ENCODE data around the gene ADCY2.

DNA sequence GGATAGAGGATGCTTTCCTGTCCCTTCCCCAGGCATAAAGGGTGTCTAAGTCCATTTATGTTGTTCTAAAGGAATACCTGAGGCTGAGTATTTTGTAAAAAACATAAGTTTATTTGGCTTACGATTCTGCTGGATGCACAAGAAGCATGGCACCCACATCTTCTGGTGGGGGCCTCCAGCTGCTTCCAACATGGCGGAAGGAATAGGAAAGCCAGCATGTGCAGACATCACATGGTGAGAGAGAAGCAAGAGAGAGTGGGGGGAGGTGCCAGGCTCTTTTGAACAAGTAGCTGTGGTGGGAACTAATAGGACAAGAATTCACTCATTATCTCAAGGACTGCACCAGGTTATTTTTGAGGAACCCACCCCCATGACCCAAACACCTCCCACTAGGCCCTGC is 77.2 kb downstream of the ADCY2 start:
- TF ChIP-seq POLR2A (IDR thresholded peaks at IDR 0.05), result no peak
- TF ChIP-seq, protein P1, sequence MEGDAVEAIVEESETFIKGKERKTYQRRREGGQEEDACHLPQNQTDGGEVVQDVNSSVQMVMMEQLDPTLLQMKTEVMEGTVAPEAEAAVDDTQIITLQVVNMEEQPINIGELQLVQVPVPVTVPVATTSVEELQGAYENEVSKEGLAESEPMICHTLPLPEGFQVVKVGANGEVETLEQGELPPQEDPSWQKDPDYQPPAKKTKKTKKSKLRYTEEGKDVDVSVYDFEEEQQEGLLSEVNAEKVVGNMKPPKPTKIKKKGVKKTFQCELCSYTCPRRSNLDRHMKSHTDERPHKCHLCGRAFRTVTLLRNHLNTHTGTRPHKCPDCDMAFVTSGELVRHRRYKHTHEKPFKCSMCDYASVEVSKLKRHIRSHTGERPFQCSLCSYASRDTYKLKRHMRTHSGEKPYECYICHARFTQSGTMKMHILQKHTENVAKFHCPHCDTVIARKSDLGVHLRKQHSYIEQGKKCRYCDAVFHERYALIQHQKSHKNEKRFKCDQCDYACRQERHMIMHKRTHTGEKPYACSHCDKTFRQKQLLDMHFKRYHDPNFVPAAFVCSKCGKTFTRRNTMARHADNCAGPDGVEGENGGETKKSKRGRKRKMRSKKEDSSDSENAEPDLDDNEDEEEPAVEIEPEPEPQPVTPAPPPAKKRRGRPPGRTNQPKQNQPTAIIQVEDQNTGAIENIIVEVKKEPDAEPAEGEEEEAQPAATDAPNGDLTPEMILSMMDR (IDR thresholded peaks at IDR 0.05), result no peak
